GM19438 (cell line): ENCODE results near the gene ARID5B.

Source experiments
- ATAC-seq: cut with Tn5 transposase; IDR thresholded peaks from one replicate; pipeline ENCODE4 v1.9.1; 2021; ENCODE audit warnings: low read depth; ENCODE audit not compliant: unreplicated experiment

ARID5B gene

GRCh38 chr10:61931620-61932332 is 30.3 kb downstream of the ARID5B start:
- no peak for ATAC-seq

- no peak for ATAC-seq
These were observed 32.5 kb downstream of the ARID5B start for GRCh38 chr10:61933859-61934555.

- ATAC-seq, result no peak
These were observed 33.6 kb downstream of the ARID5B start for GRCh38 chr10:61935077-61935476.

- no peak for ATAC-seq
These were observed 35.3 kb downstream of the ARID5B start for GRCh38 chr10:61936770-61937169.

- no peak for ATAC-seq
These were observed 36.3 kb downstream of the ARID5B start for GRCh38 chr10:61937631-61938351.

GRCh38 chr10:61939902-61940301 is 38.4 kb downstream of the ARID5B start:
- ATAC-seq, result no peak

GRCh38 chr10:61941202-61941681 is 39.7 kb downstream of the ARID5B start:
- ATAC-seq, result no peak

- ATAC-seq, result no peak
These were observed 41.3 kb downstream of the ARID5B start for GRCh38 chr10:61942604-61943461.

GRCh38 chr10:61943674-61944378 is 42.3 kb downstream of the ARID5B start:
- ATAC-seq, result peak; percentile 31

- ATAC-seq, result no peak
These were observed 43.1 kb downstream of the ARID5B start for GRCh38 chr10:61944410-61945147.

- no peak for ATAC-seq
These were observed 48.2 kb downstream of the ARID5B start for GRCh38 chr10:61949687-61950086.

- ATAC-seq, result no peak
These were observed 49.1 kb downstream of the ARID5B start for GRCh38 chr10:61950449-61951143.

GRCh38 chr10:61951144-61951483 is 49.6 kb downstream of the ARID5B start:
- no peak for ATAC-seq

GRCh38 chr10:61952028-61952674 is 50.7 kb downstream of the ARID5B start:
- ATAC-seq, result no peak

GRCh38 chr10:61953183-61953582 is 51.7 kb downstream of the ARID5B start:
- no peak for ATAC-seq

- no peak for ATAC-seq
These were observed 56.3 kb downstream of the ARID5B start for GRCh38 chr10:61957806-61958205.

- ATAC-seq, result no peak
These were observed 56.8 kb downstream of the ARID5B start for GRCh38 chr10:61958311-61958710.

GRCh38 chr10:61958805-61959204 is 57.3 kb downstream of the ARID5B start:
- no peak for ATAC-seq
